Measurements from ENCODE around the gene PLEKHG3. TPM values are rescaled to one million over a fixed set of nuclear protein-coding genes. Genes with fewer than 3 reads are reported as not detected.

The PLEKHG3 gene
- total and polyA plus RNA-seq, 12 donors, result 2.7 to 11.7 (median 8.9) TPM

DNA sequence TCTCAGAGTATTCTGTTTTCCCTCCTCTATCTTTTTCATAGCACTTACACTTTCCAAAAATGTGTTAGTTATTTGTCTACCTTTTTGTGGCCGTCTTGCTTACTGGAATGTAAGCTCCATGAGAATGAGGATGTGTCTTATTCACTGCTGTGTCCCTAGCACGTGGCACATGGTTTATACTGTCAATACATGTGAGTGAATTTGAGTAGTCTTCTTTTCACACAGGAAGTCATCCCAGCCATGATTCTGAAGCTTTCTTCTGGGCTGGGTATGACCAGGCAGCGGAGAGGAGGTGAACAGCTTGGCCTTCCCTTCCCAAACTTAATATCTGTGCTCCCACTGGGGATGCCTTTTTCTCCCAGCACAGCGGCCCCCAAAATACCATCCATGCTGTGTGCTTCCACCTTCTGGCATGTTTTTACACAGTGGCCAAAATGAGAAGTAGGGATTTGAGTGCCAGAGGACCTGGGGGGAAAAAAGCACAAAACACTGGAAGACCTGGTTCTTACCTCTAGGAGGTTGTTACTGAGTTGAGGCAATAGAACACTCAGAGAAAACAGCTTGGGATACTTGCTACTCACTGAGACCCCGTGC, 10.3 kb downstream of the PLEKHG3 start:
- no peaks in the 10 kb centered on the region for H3K27me3 ChIP-seq
- no peaks in the 10 kb centered on the region for H3K36me3 ChIP-seq (replicated peaks in 1 of 2)
- intact Hi-C loops (cut with DNase I), result no loop called here
- H3K4me3 ChIP-seq, result no peak overlapping the region
- DNase-seq, result no peak
- 85 to 91% (median 88%) methylated on average over 5 of the region's 5 CpGs for WGBS, 4 donors
- TF ChIP-seq POLR2A (IDR thresholded peaks at IDR 0.05), result no peak
- TF ChIP-seq, protein P1, sequence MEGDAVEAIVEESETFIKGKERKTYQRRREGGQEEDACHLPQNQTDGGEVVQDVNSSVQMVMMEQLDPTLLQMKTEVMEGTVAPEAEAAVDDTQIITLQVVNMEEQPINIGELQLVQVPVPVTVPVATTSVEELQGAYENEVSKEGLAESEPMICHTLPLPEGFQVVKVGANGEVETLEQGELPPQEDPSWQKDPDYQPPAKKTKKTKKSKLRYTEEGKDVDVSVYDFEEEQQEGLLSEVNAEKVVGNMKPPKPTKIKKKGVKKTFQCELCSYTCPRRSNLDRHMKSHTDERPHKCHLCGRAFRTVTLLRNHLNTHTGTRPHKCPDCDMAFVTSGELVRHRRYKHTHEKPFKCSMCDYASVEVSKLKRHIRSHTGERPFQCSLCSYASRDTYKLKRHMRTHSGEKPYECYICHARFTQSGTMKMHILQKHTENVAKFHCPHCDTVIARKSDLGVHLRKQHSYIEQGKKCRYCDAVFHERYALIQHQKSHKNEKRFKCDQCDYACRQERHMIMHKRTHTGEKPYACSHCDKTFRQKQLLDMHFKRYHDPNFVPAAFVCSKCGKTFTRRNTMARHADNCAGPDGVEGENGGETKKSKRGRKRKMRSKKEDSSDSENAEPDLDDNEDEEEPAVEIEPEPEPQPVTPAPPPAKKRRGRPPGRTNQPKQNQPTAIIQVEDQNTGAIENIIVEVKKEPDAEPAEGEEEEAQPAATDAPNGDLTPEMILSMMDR (IDR thresholded peaks at IDR 0.05), result no peak
- H3K27ac ChIP-seq, result peak overlapping the region in 1 of 5 donors; percentile 76
- H3K9me3 ChIP-seq (replicated peaks in 1 of 3), result no peaks in the 10 kb centered on the region
- peaks cover 0 to 11% of the 10 kb centered on the region in 2 donors for H3K4me1 ChIP-seq (replicated peaks in 1 of 2)

DNA sequence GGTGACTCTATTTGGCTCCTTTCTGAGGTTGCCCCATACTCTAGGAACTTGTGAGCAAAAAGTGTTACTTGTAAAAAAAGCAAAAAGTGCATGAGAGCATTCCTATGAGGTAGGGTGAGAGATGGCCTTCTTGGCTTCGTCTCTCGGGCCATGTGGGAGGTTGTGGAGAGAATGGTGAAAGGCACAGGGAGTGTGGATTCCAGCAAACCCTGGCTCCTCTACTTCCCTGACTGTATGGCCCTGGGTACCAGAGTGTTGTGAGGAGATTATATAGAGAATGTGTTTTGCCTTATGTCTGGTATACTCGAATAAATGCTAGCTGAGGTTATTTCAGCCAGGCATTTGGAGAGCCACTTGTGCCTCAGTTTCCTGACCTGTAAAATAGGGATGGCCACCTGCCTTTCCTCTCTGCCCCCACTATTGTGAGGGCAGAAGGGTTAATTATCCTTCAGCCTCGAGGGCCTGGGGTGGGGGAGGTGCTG, 11.0 kb downstream of the PLEKHG3 start:
- DNase-seq, result no peak
- TF ChIP-seq, protein P1 (IDR thresholded peaks at IDR 0.05), result no peak
- no peak for TF ChIP-seq POLR2A (IDR thresholded peaks at IDR 0.05)
- peaks cover 0 to 11% of the 10 kb centered on the region in 2 donors for H3K4me1 ChIP-seq (replicated peaks in 1 of 2)
- H3K27ac ChIP-seq, result peak overlapping the region in 1 of 5 donors; percentile 76
- H3K9me3 ChIP-seq (replicated peaks in 1 of 3), result no peaks in the 10 kb centered on the region
- intact Hi-C loops (cut with DNase I), result no loop called here
- H3K36me3 ChIP-seq (replicated peaks in 1 of 2), result no peaks in the 10 kb centered on the region
- H3K4me3 ChIP-seq, result no peak overlapping the region
- H3K27me3 ChIP-seq, result no peaks in the 10 kb centered on the region
- 68 to 74% (median 71%) methylated on average over 4 of the region's 4 CpGs for WGBS, 4 donors

DNA sequence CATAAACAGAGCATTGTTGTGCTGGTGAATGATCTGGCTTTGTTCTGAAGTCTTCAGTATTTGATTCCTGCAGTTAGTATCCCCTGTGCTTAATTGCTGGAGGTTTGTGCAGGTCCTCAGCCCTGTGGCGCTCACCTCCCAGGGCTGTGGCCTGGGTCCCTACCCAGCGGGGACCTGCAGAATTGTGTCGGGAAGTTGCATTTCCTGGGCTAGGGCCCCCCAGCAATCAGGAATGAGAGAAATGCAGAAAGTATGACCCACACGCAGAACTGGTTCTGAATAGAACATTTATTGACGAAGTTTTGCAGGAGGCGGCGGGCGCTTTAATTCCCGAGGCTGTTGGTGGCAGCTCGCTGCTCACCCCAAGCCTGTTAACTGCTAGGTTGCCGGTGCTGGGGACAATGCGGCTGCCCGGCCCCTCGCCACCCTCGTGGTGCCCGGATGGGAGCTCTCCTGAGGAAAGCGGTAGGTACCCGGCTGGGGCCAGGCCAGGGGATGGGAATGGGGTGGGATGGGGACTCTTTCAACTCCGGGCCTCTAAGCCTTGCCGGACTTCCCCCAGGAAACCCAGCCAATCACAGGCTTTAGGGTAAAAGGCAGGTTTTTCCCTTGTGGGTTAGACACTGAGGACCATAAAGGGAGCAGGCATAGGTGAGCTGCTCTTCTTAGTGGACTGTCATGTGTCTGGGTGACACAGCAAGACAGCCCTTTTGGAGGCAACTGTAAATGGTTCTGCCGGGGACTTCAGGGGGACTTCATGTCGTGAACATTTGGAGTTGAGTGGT, 11.6 kb downstream of the PLEKHG3 start:
- Histone ChIP-seq H3K36me3 (replicated peaks in 1 of 2) (no peaks in the 10 kb centered on the region), H3K4me1 (replicated peaks in 1 of 2) (peaks cover 0 to 11% of the 10 kb centered on the region in 2 donors), H3K9me3 (replicated peaks in 1 of 3) (no peaks in the 10 kb centered on the region), H3K27me3 (no peaks in the 10 kb centered on the region), H3K27ac (peak overlapping the region in 1 of 5 donors; percentile 76), H3K4me3 (peak overlapping the region in 1 of 4 donors; percentile 13)
- WGBS, 4 donors, result 66 to 70% (median 67%) methylated on average over 5 to 22 of the region's 22 CpGs
- intact Hi-C loops (cut with DNase I), result no loop called here
- DNase-seq, result peak in 1 of 7 donors; percentile 59
- no peak for TF ChIP-seq POLR2A (IDR thresholded peaks at IDR 0.05)
- TF ChIP-seq, protein P1 (IDR thresholded peaks at IDR 0.05), result no peak

DNA sequence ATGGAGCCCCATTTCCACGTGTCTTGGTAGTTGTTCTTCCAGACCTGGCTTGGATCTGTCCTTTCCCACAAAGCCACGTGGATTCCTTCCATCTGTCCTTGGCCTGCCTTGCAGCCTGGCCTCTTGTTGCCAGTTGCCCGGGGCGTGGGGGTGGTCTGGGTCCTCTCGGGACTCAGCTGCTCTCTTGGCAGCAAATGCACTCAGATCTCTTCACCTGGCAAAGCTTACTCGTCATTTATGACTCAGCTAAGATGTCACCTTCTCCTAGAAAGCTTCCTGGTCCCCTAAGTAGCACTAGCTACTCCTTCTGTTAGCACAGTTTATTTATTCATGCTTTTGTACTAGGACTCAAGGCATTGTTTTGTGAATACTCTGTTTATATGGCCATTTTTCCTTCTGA, 13.6 kb downstream of the PLEKHG3 start:
- no peaks in the 10 kb centered on the region for H3K27me3 ChIP-seq
- 22 to 33% (median 29%) methylated on average over 6 of the region's 6 CpGs for WGBS, 4 donors
- intact Hi-C loops (cut with DNase I), result no loop called here
- peak in 2 of 7 donors; percentile 19 to 42 for DNase-seq
- H3K4me3 ChIP-seq, result no peak overlapping the region
- peak overlapping the region in 1 of 5 donors; percentile 39 for H3K27ac ChIP-seq
- H3K9me3 ChIP-seq (replicated peaks in 1 of 3), result no peaks in the 10 kb centered on the region
- no peaks in the 10 kb centered on the region for H3K36me3 ChIP-seq (replicated peaks in 1 of 2)
- peaks cover 0 to 11% of the 10 kb centered on the region in 2 donors for H3K4me1 ChIP-seq (replicated peaks in 1 of 2)
- TF ChIP-seq POLR2A (IDR thresholded peaks at IDR 0.05), result no peak
- TF ChIP-seq, protein P1 (IDR thresholded peaks at IDR 0.05), result no peak
